ENCODE measurements around the gene GPRASP2. TPM values are rescaled to one million over a fixed set of nuclear protein-coding genes. Genes with fewer than 3 reads are reported as not detected.

Gene GPRASP2
- 4.5 and 6.0 TPM in 2 replicates for total RNA-seq

DNA sequence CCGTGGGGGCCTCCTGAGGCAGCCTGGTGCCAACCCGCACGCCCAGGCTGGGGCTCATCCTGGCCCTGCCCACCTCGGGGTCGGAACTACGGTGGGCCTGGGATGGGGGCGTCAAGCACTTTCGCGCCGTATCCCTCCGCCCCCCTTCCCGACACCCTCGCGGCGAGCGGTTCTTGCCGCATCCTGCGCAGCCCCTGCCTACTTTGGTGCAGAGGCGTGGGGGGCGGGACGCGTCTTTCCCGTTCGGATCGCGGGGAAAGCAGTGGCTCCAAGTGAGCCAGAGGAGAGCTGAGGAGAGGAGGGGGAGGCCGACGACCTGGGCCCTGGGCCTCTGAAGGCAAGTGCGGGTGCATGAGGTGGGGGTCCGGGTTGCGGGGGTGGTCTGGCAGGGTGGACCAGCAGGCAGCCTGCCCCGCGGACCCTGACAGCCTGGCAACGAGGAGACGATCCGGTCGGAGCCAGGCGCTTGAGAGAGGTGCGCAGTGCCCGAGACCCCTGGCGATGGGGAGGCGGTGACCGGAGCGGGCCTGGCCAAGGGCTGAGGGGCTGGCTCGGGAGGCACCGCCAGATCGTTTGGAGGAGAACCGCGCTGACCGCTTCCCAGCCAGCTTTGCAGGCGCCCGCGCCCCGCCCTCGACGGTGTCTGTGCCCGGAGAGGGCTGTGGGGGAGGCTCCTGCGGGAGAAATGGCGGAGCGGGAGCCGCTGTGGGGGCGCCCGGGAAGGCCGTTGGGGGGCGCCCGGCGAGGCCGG lies at the start of gene GPRASP2:
TSS of gene GPRASP2 (plus strand) at position 233 of the 751 bp plus-strand sequence. CDS start 2,422 bp downstream, outside the sequence.

DNA sequence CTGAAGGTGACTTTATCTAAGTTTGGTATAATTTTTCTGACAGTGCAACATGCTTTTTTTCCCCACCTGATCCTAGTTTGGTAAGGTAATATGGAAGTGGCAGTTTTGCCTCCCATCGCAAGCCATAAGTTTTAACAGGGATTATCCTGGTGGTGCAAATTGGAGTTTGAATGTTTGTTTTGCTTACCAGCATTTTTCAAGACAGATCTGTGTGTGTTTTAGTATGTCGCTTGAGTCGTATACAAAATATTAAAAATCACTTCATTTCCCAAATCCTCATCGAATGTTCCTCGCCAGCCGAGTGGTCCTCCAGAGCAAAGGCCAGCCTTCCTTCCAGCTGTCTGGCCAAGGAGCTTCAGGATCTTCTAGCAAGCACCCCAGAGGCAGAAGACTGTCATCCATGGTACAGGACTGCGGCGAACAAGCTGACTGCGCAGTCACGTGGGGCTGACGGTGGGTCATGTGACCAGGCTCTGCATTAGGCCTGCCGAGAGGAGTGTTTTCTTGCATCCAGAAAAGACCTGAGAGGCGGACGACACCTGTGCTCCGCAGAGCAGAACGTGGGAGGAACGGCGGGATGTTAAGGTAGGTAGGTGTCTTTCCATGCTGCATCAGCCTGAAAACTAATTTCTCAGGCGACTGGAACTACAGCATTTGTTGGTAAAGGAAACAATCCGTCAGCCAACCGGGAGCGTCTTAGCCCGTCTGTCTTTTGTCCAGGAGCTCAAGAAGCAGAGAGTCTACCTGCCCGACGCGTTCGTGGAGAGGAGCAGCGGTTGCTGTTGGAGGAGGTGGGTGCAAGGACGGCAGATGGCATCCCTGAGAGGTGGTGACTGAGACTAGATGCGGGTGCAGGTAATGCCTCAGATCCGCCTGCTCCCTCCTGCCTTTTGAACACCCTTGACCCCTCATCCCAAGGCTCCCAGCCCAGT lies 8.3 kb downstream of the GPRASP2 start, which contains the start of gene GPRASP3:
TSS of gene GPRASP3 (plus strand) at position 507 of the 932 bp plus-strand sequence. CDS start 28,253 bp downstream, outside the sequence.

Other genes with a start within 250 kb of the GPRASP2 start
- gene TCP11X2, start 240.6 kb upstream of the GPRASP2 start, total RNA-seq, result not detected in 2 replicates
- 0.68 TPM in 1 of 2 replicates, not detected in the other for gene TMSB15A, start 195.7 kb upstream of the GPRASP2 start, total RNA-seq
- gene ARMCX5, start 112.9 kb upstream of the GPRASP2 start, total RNA-seq, result 7.3 and 10.3 TPM in 2 replicates
- gene GPRASP1, start 61.0 kb upstream of the GPRASP2 start, total RNA-seq, result 0.04 and 0.08 TPM in 2 replicates
- gene GPRASP3, start 8.3 kb downstream of the GPRASP2 start, total RNA-seq, result 0.62 and 1.9 TPM in 2 replicates
- gene RAB40AL, start 224.8 kb downstream of the GPRASP2 start, total RNA-seq, result 0.08 TPM in 1 of 2 replicates, not detected in the other

All from hair follicular keratinocyte (primary cell).